Epithelial cell of esophagus (primary cell): Measurements from ENCODE around the gene GUCA2B.
A peak's percentile ranks its signal among the peaks of the same experiment; 100 is the strongest.

Source experiments
- DNase-seq: peaks from one replicate; pipeline ENCODE4 v3.0.0; 2010; ENCODE audit warnings: low read depth
- H3K4me3 ChIP-seq: 2 replicates; pipeline ENCODE4 v1.5.1; 2011; ENCODE audit warnings: mild to moderate bottlenecking, low read length, control low read depth
- TF ChIP-seq, protein P1 (sequence below): IDR thresholded peaks from 2 replicates; pipeline ENCODE4 v1.5.1; 2011; ENCODE audit warnings: low read depth, mild to moderate bottlenecking, low read length, control low read depth, inconsistent platforms; ENCODE audit not compliant: insufficient read depth; ENCODE audit errors: missing control alignments

The GUCA2B gene

DNA sequence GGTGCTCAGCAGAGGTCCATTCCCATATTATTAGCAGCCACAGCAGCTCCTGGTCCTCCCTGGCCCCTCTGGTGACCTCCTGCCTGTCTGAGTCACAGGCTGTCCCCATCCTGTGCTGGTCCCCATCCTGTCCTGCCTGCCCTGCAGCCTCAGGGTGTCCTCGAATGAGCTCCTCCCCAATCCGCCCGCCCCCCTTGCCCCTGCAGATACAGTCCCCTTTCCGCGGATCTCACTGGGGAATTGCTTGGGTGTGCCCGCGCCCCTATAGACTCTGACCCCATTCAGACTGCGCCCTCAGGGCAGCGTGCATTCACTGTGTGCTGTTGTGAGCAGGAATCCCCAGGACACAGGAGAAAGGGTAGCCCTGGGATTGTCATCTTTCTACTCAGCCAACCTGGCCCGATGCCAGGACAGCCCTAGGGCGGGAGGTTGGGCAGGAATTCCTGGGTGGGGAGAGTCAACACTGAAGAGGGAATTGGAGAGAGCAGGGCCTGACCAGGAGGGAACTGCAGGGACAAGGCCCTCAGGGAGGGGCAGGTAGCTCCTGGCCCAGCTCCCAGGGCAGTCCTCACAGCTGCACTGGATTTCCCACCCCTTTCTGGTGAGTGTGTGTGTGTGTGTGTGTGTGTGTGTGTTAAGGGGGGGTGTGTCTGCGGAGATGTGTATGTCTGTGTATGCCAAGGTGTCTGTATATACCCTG, 12.5 kb downstream of the GUCA2B start:
- TF ChIP-seq, protein P1, sequence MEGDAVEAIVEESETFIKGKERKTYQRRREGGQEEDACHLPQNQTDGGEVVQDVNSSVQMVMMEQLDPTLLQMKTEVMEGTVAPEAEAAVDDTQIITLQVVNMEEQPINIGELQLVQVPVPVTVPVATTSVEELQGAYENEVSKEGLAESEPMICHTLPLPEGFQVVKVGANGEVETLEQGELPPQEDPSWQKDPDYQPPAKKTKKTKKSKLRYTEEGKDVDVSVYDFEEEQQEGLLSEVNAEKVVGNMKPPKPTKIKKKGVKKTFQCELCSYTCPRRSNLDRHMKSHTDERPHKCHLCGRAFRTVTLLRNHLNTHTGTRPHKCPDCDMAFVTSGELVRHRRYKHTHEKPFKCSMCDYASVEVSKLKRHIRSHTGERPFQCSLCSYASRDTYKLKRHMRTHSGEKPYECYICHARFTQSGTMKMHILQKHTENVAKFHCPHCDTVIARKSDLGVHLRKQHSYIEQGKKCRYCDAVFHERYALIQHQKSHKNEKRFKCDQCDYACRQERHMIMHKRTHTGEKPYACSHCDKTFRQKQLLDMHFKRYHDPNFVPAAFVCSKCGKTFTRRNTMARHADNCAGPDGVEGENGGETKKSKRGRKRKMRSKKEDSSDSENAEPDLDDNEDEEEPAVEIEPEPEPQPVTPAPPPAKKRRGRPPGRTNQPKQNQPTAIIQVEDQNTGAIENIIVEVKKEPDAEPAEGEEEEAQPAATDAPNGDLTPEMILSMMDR, result no peak
- peak; percentile 96 for DNase-seq

DNA sequence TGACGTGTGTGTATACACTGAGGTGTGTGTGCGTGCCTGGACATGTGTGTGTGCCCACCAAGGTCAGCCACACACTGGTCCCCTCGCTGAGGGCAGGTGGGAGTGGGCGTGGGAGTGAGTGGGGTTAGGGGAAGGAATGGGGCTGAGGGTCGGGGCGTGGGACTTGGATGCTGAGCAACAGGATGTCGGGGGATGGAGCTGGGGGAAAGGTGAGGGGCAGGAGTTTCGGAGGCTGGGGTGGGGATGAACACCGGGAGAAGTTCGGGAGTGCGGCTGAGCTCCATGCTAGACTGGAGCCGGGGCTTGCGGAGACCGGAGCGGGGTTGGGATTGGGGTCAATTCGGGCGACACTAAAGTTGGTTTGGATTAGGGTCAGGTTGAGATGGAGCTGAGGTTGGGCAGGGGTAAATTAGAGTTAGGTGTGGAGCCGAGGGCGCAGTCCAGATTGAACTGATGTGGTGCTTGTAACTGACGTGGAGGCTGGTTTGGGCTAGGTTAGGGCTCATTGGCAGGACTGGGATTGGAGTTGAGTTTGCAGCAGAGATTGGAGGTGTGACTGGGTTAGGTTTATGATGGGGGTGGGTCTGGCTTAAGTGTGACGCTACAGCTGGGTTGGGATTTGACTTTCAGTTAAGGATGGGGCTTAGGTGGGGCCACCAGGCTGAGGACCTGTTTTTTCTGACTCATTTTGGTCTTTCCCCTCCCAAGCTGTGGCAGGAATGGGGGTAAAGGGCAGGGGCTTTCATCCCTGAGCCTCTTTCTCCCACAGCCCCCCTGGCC, 14.6 kb downstream of the GUCA2B start:
- DNase-seq, result no peak
- TF ChIP-seq, protein P1, result no peak
- no peak overlapping the region for H3K4me3 ChIP-seq

More for the DNA sequence above, 12.5 kb downstream of the GUCA2B start:
- H3K4me3 ChIP-seq, result no peak overlapping the region

GRCh38 chr1:42168391-42168670, 15.1 kb downstream of the GUCA2B start:
- TF ChIP-seq, protein P1, result no peak
- no peak overlapping the region for H3K4me3 ChIP-seq
- DNase-seq, result no peak

GRCh38 chr1:42168763-42169162, 15.6 kb downstream of the GUCA2B start:
- DNase-seq, result no peak
- H3K4me3 ChIP-seq, result no peak overlapping the region
- TF ChIP-seq, protein P1, result no peak

- no peak overlapping the region for H3K4me3 ChIP-seq
- TF ChIP-seq, protein P1, result no peak
- DNase-seq, result no peak
Measured at GRCh38 chr1:42170779-42171621, 17.8 kb downstream of the GUCA2B start.

GRCh38 chr1:42171679-42172266, 18.6 kb downstream of the GUCA2B start:
- TF ChIP-seq, protein P1, result no peak
- DNase-seq, result no peak
- H3K4me3 ChIP-seq, result no peak overlapping the region
